Measurements from ENCODE around the gene G6PC1. TPM values are rescaled to one million over a fixed set of nuclear protein-coding genes. Genes with fewer than 3 reads are reported as not detected.

Gene G6PC1
- total RNA-seq: not detected in 2 replicates

DNA sequence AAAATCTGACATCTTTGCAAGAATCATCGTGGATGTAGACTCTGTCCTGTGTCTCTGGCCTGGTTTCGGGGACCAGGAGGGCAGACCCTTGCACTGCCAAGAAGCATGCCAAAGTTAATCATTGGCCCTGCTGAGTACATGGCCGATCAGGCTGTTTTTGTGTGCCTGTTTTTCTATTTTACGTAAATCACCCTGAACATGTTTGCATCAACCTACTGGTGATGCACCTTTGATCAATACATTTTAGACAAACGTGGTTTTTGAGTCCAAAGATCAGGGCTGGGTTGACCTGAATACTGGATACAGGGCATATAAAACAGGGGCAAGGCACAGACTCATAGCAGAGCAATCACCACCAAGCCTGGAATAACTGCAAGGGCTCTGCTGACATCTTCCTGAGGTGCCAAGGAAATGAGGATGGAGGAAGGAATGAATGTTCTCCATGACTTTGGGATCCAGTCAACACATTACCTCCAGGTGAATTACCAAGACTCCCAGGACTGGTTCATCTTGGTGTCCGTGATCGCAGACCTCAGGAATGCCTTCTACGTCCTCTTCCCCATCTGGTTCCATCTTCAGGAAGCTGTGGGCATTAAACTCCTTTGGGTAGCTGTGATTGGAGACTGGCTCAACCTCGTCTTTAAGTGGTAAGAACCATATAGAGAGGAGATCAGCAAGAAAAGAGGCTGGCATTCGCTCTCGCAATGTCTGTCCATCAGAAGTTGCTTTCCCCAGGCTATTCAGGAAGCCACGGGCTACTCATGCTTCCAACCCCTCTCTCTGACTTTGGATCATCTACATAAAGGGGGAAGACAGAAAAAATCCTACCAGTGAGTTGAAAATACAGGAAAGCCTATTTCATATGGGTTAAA is at the start of gene G6PC1:
TSS of gene G6PC1 (plus strand) at position 340 of the 872 bp plus-strand sequence. CDS start at position 418, 78 bp downstream.

DNA sequence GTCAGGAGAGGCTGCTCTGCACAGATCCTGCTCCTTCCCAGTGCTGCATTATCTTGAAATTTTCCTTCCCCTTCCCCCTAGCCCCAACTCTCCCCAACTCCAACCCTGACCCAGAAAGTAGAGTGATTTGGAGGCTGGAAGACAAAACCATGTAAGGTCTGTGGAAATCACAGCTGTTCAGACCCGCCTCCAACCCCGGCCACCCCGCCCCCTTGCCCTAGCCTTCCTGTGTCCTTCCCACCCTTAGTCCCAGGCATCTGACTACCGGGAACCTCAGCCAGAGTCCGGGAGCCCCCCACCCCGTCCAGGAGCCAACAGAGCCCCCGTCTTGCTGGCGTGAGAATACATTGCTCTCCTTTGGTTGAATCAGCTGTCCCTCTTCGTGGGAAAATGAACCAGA is 49.6 kb upstream of the G6PC1 start, which contains the start of gene AOC3:
TSS of gene AOC3 (plus strand) at position 246 of the 400 bp plus-strand sequence. CDS start at position 391, 145 bp downstream.

Small RNAs within 50 kb of the gene (small RNA-seq; reads per million reads assigned to genes)
- gene RF00561 (not detected), gene RNU6-287P (not detected)

Other genes with a start within 250 kb of the G6PC1 start
- gene TUBG2, start 241.5 kb upstream of the G6PC1 start, total RNA-seq: 14.9 and 15.3 TPM in 2 replicates
- gene PLEKHH3, start 223.8 kb upstream of the G6PC1 start, total RNA-seq: 8.0 and 8.2 TPM in 2 replicates
- 1.0 and 1.2 TPM in 2 replicates for gene CCR10, start 219.0 kb upstream of the G6PC1 start, total RNA-seq
- 12.4 and 14.2 TPM in 2 replicates for gene CNTNAP1, start 218.3 kb upstream of the G6PC1 start, total RNA-seq
- 26.6 and 27.7 TPM in 2 replicates for gene EZH1, start 155.8 kb upstream of the G6PC1 start, total RNA-seq
- gene RAMP2, start 139.6 kb upstream of the G6PC1 start, total RNA-seq: 0.22 TPM in 1 of 2 replicates, not detected in the other
- 51.0 and 57.1 TPM in 2 replicates for gene VPS25, start 127.3 kb upstream of the G6PC1 start, total RNA-seq
- gene WNK4, start 120.2 kb upstream of the G6PC1 start, total RNA-seq: under 0.01 TPM in 1 of 2 replicates, not detected in the other
- gene COA3, start 102.1 kb upstream of the G6PC1 start, total RNA-seq: 48.9 and 52.8 TPM in 2 replicates
- gene CNTD1, start 101.9 kb upstream of the G6PC1 start, total RNA-seq: 0.13 and 0.65 TPM in 2 replicates
- gene BECN1, start 76.5 kb upstream of the G6PC1 start, total RNA-seq: 73.6 and 81.3 TPM in 2 replicates
- gene PSME3, start 67.4 kb upstream of the G6PC1 start, total RNA-seq: 85.0 and 90.0 TPM in 2 replicates
- gene AOC2, start 56.2 kb upstream of the G6PC1 start, total RNA-seq: 1.3 and 2.6 TPM in 2 replicates
- 0.13 and 0.54 TPM in 2 replicates for gene AOC3, start 49.6 kb upstream of the G6PC1 start, total RNA-seq
- 16.2 and 16.7 TPM in 2 replicates for gene AARSD1, start 63.7 kb downstream of the G6PC1 start, total RNA-seq
- 0.11 and 0.52 TPM in 2 replicates for gene PTGES3L, start 79.3 kb downstream of the G6PC1 start, total RNA-seq
- 11.0 and 11.8 TPM in 2 replicates for gene RUNDC1, start 79.8 kb downstream of the G6PC1 start, total RNA-seq
- 992 and 1,718 TPM in 2 replicates for gene RPL27, start 97.6 kb downstream of the G6PC1 start, total RNA-seq
- 43.2 and 51.2 TPM in 2 replicates for gene IFI35, start 106.0 kb downstream of the G6PC1 start, total RNA-seq
- gene VAT1, start 121.6 kb downstream of the G6PC1 start, total RNA-seq: 322 and 382 TPM in 2 replicates
- gene RND2, start 124.4 kb downstream of the G6PC1 start, total RNA-seq: 0.54 and 0.78 TPM in 2 replicates
- 15.3 and 20.2 TPM in 2 replicates for gene BRCA1, start 224.6 kb downstream of the G6PC1 start, total RNA-seq

Measured in articular chondrocyte of knee joint (primary cell).